Progenitor cell of endocrine pancreas (in vitro differentiated cells): Measurements from ENCODE around the gene STXBP2. TPM values are rescaled to one million over a fixed set of nuclear protein-coding genes. Genes with fewer than 3 reads are reported as not detected.
A peak's percentile ranks its signal among the peaks of the same experiment; 100 is the strongest.

Experiments used
- DNase-seq: peaks from one replicate; pipeline ENCODE4 v3.0.0; 2021; ENCODE audit warnings: low spot score; ENCODE audit not compliant: unreplicated experiment
- H3K27ac Mint-ChIP-seq: 2 replicates; pipeline ENCODE4 v1.8.0; 2021; ENCODE audit warnings: mild to moderate bottlenecking, moderate library complexity, mixed read lengths
- H3K27me3 Mint-ChIP-seq: 2 replicates; pipeline ENCODE4 v1.8.0; 2021; ENCODE audit warnings: mixed read lengths
- H3K36me3 Mint-ChIP-seq: 2 replicates; pipeline ENCODE4 v1.8.0; 2022; ENCODE audit warnings: mixed read lengths; ENCODE audit not compliant: insufficient read depth
- H3K4me1 Mint-ChIP-seq: 2 replicates; pipeline ENCODE4 v1.8.0; 2021; ENCODE audit warnings: low read depth, mixed read lengths
- H3K4me3 Mint-ChIP-seq: 2 replicates; pipeline ENCODE4 v1.8.0; 2021; ENCODE audit warnings: low read depth, mild to moderate bottlenecking, moderate library complexity, mixed read lengths
- H3K9me3 Mint-ChIP-seq: 2 replicates; pipeline ENCODE4 v1.8.0; 2021; ENCODE audit warnings: low read depth, mixed read lengths
- CTCF ChIP-seq: fragments of 200-600 bp; sonication (generic); IDR thresholded peaks from one replicate; pipeline ENCODE4 v1.5.0; 2021; ENCODE audit warnings: antibody characterized with exemption, mild to moderate bottlenecking; ENCODE audit not compliant: unreplicated experiment
- total RNA-seq: library from RNA; stranded (reverse); gene quantifications from 2 replicates; pipeline ENCODE4 v1.2.1, GENCODE V29; 2021

The STXBP2 gene
- total RNA-seq, 1 donor from 2014 or later, result 141 TPM

- peaks cover 21% of the 10 kb centered on the region for H3K4me1 Mint-ChIP-seq
- H3K4me3 Mint-ChIP-seq, result peak overlapping the region; percentile 82
- TF ChIP-seq CTCF, result no peak
- H3K9me3 Mint-ChIP-seq, result no peaks in the 10 kb centered on the region
- peak overlapping the region; percentile 33 for H3K27ac Mint-ChIP-seq
- no peaks in the 10 kb centered on the region for H3K27me3 Mint-ChIP-seq
- peaks cover 11% of the 10 kb centered on the region for H3K36me3 Mint-ChIP-seq
- no peak for DNase-seq
Observed at GRCh38 chr19:7597689-7598088, 39.2 kb upstream of the STXBP2 start.

- DNase-seq, result no peak
- no peak for TF ChIP-seq CTCF
- Mint-ChIP-seq H3K9me3 (no peaks in the 10 kb centered on the region), H3K4me3 (peak overlapping the region; percentile 82), H3K27ac (peak overlapping the region; percentile 33), H3K36me3 (peaks cover 11% of the 10 kb centered on the region), H3K4me1 (peaks cover 21% of the 10 kb centered on the region), H3K27me3 (no peaks in the 10 kb centered on the region)
Observed at GRCh38 chr19:7598180-7598579, 38.7 kb upstream of the STXBP2 start.

- Mint-ChIP-seq H3K27ac (no peak overlapping the region), H3K4me1 (peaks cover 13% of the 10 kb centered on the region), H3K9me3 (no peaks in the 10 kb centered on the region), H3K27me3 (no peaks in the 10 kb centered on the region), H3K36me3 (peaks cover 18% of the 10 kb centered on the region), H3K4me3 (no peak overlapping the region)
- no peak for TF ChIP-seq CTCF
- no peak for DNase-seq
Observed at GRCh38 chr19:7600721-7601120, 36.2 kb upstream of the STXBP2 start.

- Mint-ChIP-seq H3K9me3 (no peaks in the 10 kb centered on the region), H3K36me3 (peaks cover 21% of the 10 kb centered on the region), H3K27ac (no peak overlapping the region), H3K4me3 (no peak overlapping the region), H3K4me1 (peaks cover 9% of the 10 kb centered on the region), H3K27me3 (no peaks in the 10 kb centered on the region)
- no peak for TF ChIP-seq CTCF
- no peak for DNase-seq
Observed at GRCh38 chr19:7602240-7602934, 34.5 kb upstream of the STXBP2 start.

GRCh38 chr19:7602935-7603497 lies 33.9 kb upstream of the STXBP2 start:
- Mint-ChIP-seq H3K4me1 (peaks cover 3% of the 10 kb centered on the region), H3K36me3 (peaks cover 17% of the 10 kb centered on the region), H3K27me3 (no peaks in the 10 kb centered on the region), H3K27ac (no peak overlapping the region), H3K4me3 (no peak overlapping the region), H3K9me3 (no peaks in the 10 kb centered on the region)
- DNase-seq, result no peak
- no peak for TF ChIP-seq CTCF
